ENCODE measurements around the gene SDHB. TPM values are rescaled to one million over a fixed set of nuclear protein-coding genes. Genes with fewer than 3 reads are reported as not detected.

The SDHB gene
- total RNA-seq, 2 donors from 2014 or later: 185 to 240 TPM

Other genes with a start within 250 kb of the SDHB start
- 1,000 to 10,000 TPM; 3,977 to 5,589 TPM for gene RNU1-2, start 158.1 kb downstream of the SDHB start, total RNA-seq
- 10 to 100 TPM; 11.3 to 11.4 TPM for gene CROCC, start 132.1 kb downstream of the SDHB start, total RNA-seq
- 1 to 10 TPM; 2.7 to 3.9 TPM for gene MFAP2, start 73.4 kb downstream of the SDHB start, total RNA-seq
- gene ATP13A2, start 42.1 kb downstream of the SDHB start, total RNA-seq: 10 to 100 TPM; 46.2 to 53.9 TPM
- gene PADI2, start 65.4 kb upstream of the SDHB start, total RNA-seq: 100 to 1,000 TPM; 276 to 278 TPM
- gene PADI1, start 151.1 kb upstream of the SDHB start, total RNA-seq: under 1 TPM; 0.27 to 0.47 TPM
- gene PADI3, start 195.1 kb upstream of the SDHB start, total RNA-seq: not detected

All from left colon (tissue), 2 donors.